ENCODE results near the gene LTBP1.

DNA sequence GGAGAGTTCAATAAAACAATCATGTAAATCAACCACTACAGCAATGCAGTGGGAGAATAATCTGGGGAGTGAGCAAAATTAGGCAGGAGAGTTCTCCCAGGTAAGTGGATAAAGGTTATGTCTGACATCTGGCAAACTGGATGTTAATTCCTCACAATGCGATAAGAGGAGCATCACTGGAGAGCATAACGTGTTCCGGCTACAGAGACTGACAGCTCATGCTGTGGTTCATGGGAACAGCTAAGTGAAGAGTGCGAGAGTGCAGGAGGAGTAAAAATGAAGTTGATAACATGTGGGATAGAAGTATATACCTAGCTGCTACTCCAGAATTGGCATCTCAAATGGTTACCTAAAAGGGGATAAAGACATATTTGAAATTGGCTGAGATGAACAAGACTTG is 153.2 kb downstream of the LTBP1 start:
- TF ChIP-seq, protein P1, sequence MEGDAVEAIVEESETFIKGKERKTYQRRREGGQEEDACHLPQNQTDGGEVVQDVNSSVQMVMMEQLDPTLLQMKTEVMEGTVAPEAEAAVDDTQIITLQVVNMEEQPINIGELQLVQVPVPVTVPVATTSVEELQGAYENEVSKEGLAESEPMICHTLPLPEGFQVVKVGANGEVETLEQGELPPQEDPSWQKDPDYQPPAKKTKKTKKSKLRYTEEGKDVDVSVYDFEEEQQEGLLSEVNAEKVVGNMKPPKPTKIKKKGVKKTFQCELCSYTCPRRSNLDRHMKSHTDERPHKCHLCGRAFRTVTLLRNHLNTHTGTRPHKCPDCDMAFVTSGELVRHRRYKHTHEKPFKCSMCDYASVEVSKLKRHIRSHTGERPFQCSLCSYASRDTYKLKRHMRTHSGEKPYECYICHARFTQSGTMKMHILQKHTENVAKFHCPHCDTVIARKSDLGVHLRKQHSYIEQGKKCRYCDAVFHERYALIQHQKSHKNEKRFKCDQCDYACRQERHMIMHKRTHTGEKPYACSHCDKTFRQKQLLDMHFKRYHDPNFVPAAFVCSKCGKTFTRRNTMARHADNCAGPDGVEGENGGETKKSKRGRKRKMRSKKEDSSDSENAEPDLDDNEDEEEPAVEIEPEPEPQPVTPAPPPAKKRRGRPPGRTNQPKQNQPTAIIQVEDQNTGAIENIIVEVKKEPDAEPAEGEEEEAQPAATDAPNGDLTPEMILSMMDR (IDR thresholded peaks at IDR 0.05; ENCODE audit: insufficient read depth, low read depth, low read length): no peak
- TF ChIP-seq EZH2 (IDR thresholded peaks at IDR 0.05; ENCODE audit: insufficient read depth, low read length): no peak

Measured in astrocyte (in vitro differentiated cells and primary cell).